Esophagus muscularis mucosa (tissue), 3 donors: ENCODE results near the gene SMYD4.

Experiments
- POLR2A ChIP-seq: fragments of 450-650 bp; IDR thresholded peaks from one replicate; pipeline ENCODE4 v1.6.1; 2017; ENCODE audit warnings: antibody characterized with exemption, moderate library complexity, mild to moderate bottlenecking, low read depth
- TF ChIP-seq, protein P1 (sequence below), 3 experiments: fragments of 200-600 bp in 2 of 3; fragments of 450-650 bp in 1 of 3; sonication (generic) in 2 of 3; IDR thresholded peaks; one replicate each; pipeline ENCODE4 v1.5.1; 2017 to 2019; ENCODE audit warnings: antibody characterized with exemption in 3 of 3, mild to moderate bottlenecking in 2 of 3, moderate library complexity in 1 of 3

DNA sequence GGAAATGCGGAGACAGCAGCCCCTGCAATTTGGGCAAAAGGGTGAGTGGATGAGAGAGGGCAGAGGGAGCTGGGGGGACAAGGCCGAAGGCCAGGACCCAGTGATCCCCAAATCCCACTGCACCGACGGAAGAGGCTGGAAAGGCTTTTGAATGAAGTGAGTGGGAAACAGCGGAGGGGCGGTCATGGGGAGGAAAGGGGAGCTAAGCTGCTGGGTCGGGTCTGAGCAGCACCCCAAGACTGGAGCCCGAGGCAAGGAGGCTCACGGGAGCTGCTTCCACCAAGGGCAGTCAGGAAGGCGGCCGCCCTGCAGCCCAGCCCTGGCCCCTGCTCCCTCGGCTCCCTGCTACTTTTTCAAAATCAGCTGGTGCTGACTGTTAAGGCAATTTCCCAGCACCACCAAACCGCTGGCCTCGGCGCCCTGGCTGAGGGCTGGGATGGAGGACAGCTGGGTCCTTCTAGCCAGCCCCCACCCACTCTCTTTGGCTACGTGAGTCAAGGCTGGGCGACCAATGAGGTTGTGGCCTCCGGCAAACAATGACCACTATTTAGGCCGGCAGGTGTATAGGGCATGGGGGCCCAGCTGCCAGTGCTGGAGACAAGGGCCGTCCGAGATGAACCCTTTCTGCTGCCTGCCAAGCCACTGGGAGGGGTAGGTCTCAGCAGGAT, 67.3 kb downstream of the SMYD4 start:
- TF ChIP-seq, protein P1, sequence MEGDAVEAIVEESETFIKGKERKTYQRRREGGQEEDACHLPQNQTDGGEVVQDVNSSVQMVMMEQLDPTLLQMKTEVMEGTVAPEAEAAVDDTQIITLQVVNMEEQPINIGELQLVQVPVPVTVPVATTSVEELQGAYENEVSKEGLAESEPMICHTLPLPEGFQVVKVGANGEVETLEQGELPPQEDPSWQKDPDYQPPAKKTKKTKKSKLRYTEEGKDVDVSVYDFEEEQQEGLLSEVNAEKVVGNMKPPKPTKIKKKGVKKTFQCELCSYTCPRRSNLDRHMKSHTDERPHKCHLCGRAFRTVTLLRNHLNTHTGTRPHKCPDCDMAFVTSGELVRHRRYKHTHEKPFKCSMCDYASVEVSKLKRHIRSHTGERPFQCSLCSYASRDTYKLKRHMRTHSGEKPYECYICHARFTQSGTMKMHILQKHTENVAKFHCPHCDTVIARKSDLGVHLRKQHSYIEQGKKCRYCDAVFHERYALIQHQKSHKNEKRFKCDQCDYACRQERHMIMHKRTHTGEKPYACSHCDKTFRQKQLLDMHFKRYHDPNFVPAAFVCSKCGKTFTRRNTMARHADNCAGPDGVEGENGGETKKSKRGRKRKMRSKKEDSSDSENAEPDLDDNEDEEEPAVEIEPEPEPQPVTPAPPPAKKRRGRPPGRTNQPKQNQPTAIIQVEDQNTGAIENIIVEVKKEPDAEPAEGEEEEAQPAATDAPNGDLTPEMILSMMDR (IDR thresholded peaks at IDR 0.05): no peak
- peak; percentile 45 for TF ChIP-seq POLR2A
